PC-3 (cell line): ENCODE results near the gene SRGN.

ENCODE experiments used
- EZH2 ChIP-seq: fragments of 300-600 bp; sonication (generic); IDR thresholded peaks from one replicate; pipeline ENCODE4 v1.6.1; 2017; ENCODE audit warnings: antibody characterized with exemption, mild to moderate bottlenecking, low read length; ENCODE audit not compliant: unreplicated experiment
- TF ChIP-seq, protein P1 (sequence below): fragments of 300-600 bp; sonication (generic); conservative IDR thresholded peaks from 2 replicates; pipeline ENCODE4 v1.5.1; 2017; ENCODE audit warnings: antibody characterized with exemption, low read depth, mild to moderate bottlenecking, low read length

DNA sequence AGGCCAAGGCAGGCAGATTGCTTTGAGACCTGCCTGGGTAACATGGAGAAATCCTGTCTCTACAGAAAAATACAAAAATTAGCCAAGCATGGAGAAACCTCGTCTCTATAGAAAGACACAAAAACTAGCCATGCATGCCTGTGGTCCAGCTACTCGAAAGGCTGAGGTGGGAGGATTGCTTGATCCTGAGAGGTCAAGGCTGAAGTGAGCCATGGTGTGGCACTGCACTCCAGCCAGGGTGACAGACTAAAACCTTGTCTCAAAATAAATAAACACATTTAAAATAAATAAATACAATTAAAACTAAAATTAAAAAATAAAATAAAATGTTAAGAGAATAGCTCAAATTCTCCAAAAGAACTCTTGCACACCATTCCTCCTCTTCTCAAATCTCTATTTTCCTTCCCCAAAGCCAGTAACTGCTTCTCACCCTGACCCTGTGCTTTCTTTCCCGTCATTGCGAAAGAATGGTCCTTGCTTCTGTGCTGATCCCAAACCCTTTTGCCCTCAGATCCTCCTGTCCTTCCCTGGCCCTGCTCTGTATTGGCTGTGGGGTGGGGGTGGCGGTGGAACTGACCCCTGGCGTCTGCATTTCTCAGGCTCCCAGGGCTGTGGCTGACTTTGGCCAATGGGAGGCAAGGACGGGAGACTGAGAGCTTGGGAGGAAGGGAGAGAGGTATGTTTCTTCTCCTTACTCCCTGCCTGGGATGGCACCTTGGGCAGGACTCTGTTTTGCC is 12.4 kb downstream of the SRGN start:
- TF ChIP-seq, protein P1, sequence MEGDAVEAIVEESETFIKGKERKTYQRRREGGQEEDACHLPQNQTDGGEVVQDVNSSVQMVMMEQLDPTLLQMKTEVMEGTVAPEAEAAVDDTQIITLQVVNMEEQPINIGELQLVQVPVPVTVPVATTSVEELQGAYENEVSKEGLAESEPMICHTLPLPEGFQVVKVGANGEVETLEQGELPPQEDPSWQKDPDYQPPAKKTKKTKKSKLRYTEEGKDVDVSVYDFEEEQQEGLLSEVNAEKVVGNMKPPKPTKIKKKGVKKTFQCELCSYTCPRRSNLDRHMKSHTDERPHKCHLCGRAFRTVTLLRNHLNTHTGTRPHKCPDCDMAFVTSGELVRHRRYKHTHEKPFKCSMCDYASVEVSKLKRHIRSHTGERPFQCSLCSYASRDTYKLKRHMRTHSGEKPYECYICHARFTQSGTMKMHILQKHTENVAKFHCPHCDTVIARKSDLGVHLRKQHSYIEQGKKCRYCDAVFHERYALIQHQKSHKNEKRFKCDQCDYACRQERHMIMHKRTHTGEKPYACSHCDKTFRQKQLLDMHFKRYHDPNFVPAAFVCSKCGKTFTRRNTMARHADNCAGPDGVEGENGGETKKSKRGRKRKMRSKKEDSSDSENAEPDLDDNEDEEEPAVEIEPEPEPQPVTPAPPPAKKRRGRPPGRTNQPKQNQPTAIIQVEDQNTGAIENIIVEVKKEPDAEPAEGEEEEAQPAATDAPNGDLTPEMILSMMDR = no peak
- no peak for TF ChIP-seq EZH2
